BE2C (cell line): ENCODE data around the gene IRF2.

Source experiments
- DNase-seq: peaks from one replicate; pipeline ENCODE4 v3.0.0-alpha.2; 2020
- H3K27me3 ChIP-seq: fragments of 250-450 bp; sonication (Bioruptor Pico); 2 replicates; pipeline ENCODE4 v1.5.1; 2020; ENCODE audit warnings: mild to moderate bottlenecking
- H3K36me3 ChIP-seq: fragments of 250-450 bp; sonication (Bioruptor Pico); 2 replicates; pipeline ENCODE4 v1.5.1; 2020; ENCODE audit warnings: mild to moderate bottlenecking
- H3K4me1 ChIP-seq: fragments of 250-450 bp; sonication (Bioruptor Pico); 2 replicates; pipeline ENCODE4 v1.5.1; 2020
- H3K4me3 ChIP-seq: 2 replicates; pipeline ENCODE4 v1.5.1; 2011; ENCODE audit warnings: low read depth, low read length
- H3K9me3 ChIP-seq: fragments of 250-450 bp; sonication (Bioruptor Pico); 2 replicates; pipeline ENCODE4 v1.5.1; 2020
- CTCF ChIP-seq: IDR thresholded peaks from 2 replicates; pipeline ENCODE4 v1.5.1; 2012; ENCODE audit warnings: mild to moderate bottlenecking, low read depth, low read length

Gene IRF2

GRCh38 chr4:184428787-184429186, 45.6 kb downstream of the IRF2 start:
- no peak for DNase-seq
- H3K27me3 ChIP-seq: no peaks in the 10 kb centered on the region
- peaks cover 10% of the 10 kb centered on the region for H3K36me3 ChIP-seq
- H3K9me3 ChIP-seq: no peaks in the 10 kb centered on the region
- H3K4me1 ChIP-seq: no peaks in the 10 kb centered on the region
- no peak for TF ChIP-seq CTCF
- H3K4me3 ChIP-seq: no peak overlapping the region

- Histone ChIP-seq H3K4me3 (no peak overlapping the region), H3K9me3 (no peaks in the 10 kb centered on the region; the same call in 1 of the 2 replicates), H3K27me3 (no peaks in the 10 kb centered on the region), H3K4me1 (no peaks in the 10 kb centered on the region), H3K36me3 (peaks cover 10% of the 10 kb centered on the region)
- DNase-seq: no peak
- no peak for TF ChIP-seq CTCF
Observed at GRCh38 chr4:184427687-184428086, 46.7 kb downstream of the IRF2 start.

GRCh38 chr4:184427093-184427492, 47.3 kb downstream of the IRF2 start:
- no peaks in the 10 kb centered on the region for H3K27me3 ChIP-seq
- DNase-seq: no peak
- H3K4me3 ChIP-seq: no peak overlapping the region
- no peak for TF ChIP-seq CTCF
- peaks cover 5% of the 10 kb centered on the region; the same call in 1 of the 2 replicates for H3K9me3 ChIP-seq
- H3K4me1 ChIP-seq: no peaks in the 10 kb centered on the region
- H3K36me3 ChIP-seq: peaks cover 16% of the 10 kb centered on the region

- Histone ChIP-seq H3K4me3 (no peak overlapping the region), H3K27me3 (no peaks in the 10 kb centered on the region), H3K4me1 (no peaks in the 10 kb centered on the region), H3K36me3 (peaks cover 16% of the 10 kb centered on the region), H3K9me3 (peaks cover 7% of the 10 kb centered on the region; the same call in 1 of the 2 replicates)
- TF ChIP-seq CTCF: no peak
- no peak for DNase-seq
Observed at GRCh38 chr4:184424993-184425758, 49.2 kb downstream of the IRF2 start.

GRCh38 chr4:184424279-184424678, 50.1 kb downstream of the IRF2 start:
- DNase-seq: no peak
- no peak overlapping the region for H3K4me3 ChIP-seq
- peaks cover 7% of the 10 kb centered on the region; the same call in 1 of the 2 replicates for H3K9me3 ChIP-seq
- no peaks in the 10 kb centered on the region for H3K4me1 ChIP-seq
- H3K36me3 ChIP-seq: peaks cover 16% of the 10 kb centered on the region
- no peak for TF ChIP-seq CTCF
- no peaks in the 10 kb centered on the region for H3K27me3 ChIP-seq

- Histone ChIP-seq H3K4me1 (no peaks in the 10 kb centered on the region), H3K27me3 (no peaks in the 10 kb centered on the region), H3K4me3 (no peak overlapping the region), H3K36me3 (peaks cover 17% of the 10 kb centered on the region), H3K9me3 (peaks cover 7% of the 10 kb centered on the region; the same call in 1 of the 2 replicates)
- no peak for TF ChIP-seq CTCF
- DNase-seq: no peak
Observed at GRCh38 chr4:184423003-184423686, 51.2 kb downstream of the IRF2 start.
